HUES64 (cell line): ENCODE results near the gene C6orf118.

Source experiments
- H3K27ac ChIP-seq: 2 replicates; pipeline ENCODE4 v1.7.0; 2013; ENCODE audit warnings: low read depth, low read length, inconsistent platforms
- H3K27me3 ChIP-seq: 2 replicates; pipeline ENCODE4 v1.6.1; 2013; ENCODE audit warnings: mild to moderate bottlenecking, low read length; ENCODE audit not compliant: insufficient read depth
- H3K36me3 ChIP-seq: 2 replicates; pipeline ENCODE4 v1.6.1; 2013; ENCODE audit warnings: mild to moderate bottlenecking, low read length; ENCODE audit not compliant: insufficient read depth
- H3K4me1 ChIP-seq: 2 replicates; pipeline ENCODE4 v1.6.1; 2013; ENCODE audit warnings: mild to moderate bottlenecking, low read length, moderate library complexity; ENCODE audit not compliant: insufficient read depth
- H3K4me3 ChIP-seq: 2 replicates; pipeline ENCODE4 v1.5.1; 2013; ENCODE audit warnings: mild to moderate bottlenecking, low read length, moderate library complexity
- H3K9ac ChIP-seq: 2 replicates; pipeline ENCODE4 v1.6.1; 2013; ENCODE audit warnings: mild to moderate bottlenecking, low read depth, low read length
- H3K9me3 ChIP-seq: 2 replicates; pipeline ENCODE4 v1.6.1; 2013; ENCODE audit warnings: low read depth, low read length; ENCODE audit not compliant: insufficient read depth
- WGBS: fragments of 150-250, 120-280 bp; methylation state at CpG from one replicate; pipeline ENCODE4 v1.1.7; 2013; ENCODE audit warnings: missing lambda C conversion rate; 5-methylcytosine and 5-hydroxymethylcytosine counted together

Gene C6orf118

GRCh38 chr6:165298875-165299274, 10.5 kb downstream of the C6orf118 start:
- Histone ChIP-seq H3K27me3 (no peaks in the 10 kb centered on the region), H3K36me3 (no peaks in the 10 kb centered on the region), H3K9me3 (no peaks in the 10 kb centered on the region), H3K4me1 (no peaks in the 10 kb centered on the region), H3K4me3 (no peak overlapping the region), H3K27ac (no peak overlapping the region), H3K9ac (no peak overlapping the region)
- 91% methylated on average over 4 of the region's 5 CpGs for WGBS

- Histone ChIP-seq H3K27ac (no peak overlapping the region), H3K27me3 (no peaks in the 10 kb centered on the region), H3K9me3 (no peaks in the 10 kb centered on the region), H3K36me3 (no peaks in the 10 kb centered on the region), H3K4me3 (no peak overlapping the region), H3K4me1 (no peaks in the 10 kb centered on the region), H3K9ac (no peak overlapping the region)
- 85% methylated on average over 6 of the region's 6 CpGs for WGBS
Observed at GRCh38 chr6:165298402-165298801, 11.0 kb downstream of the C6orf118 start.

- no peaks in the 10 kb centered on the region for H3K4me1 ChIP-seq
- H3K27ac ChIP-seq, result no peak overlapping the region
- H3K9ac ChIP-seq, result no peak overlapping the region
- H3K4me3 ChIP-seq, result no peak overlapping the region
- 93% methylated on average over 6 of the region's 6 CpGs for WGBS
- H3K9me3 ChIP-seq, result no peaks in the 10 kb centered on the region
- H3K36me3 ChIP-seq, result no peaks in the 10 kb centered on the region
- no peaks in the 10 kb centered on the region for H3K27me3 ChIP-seq
Observed at GRCh38 chr6:165292657-165293056, 16.7 kb downstream of the C6orf118 start.

- Histone ChIP-seq H3K9ac (no peak overlapping the region), H3K4me3 (no peak overlapping the region), H3K27me3 (no peaks in the 10 kb centered on the region), H3K4me1 (no peaks in the 10 kb centered on the region), H3K36me3 (no peaks in the 10 kb centered on the region), H3K27ac (no peak overlapping the region), H3K9me3 (no peaks in the 10 kb centered on the region)
- 90% methylated on average over 3 of the region's 3 CpGs for WGBS
Observed at GRCh38 chr6:165274611-165275010, 34.8 kb downstream of the C6orf118 start.

- Histone ChIP-seq H3K27me3 (no peaks in the 10 kb centered on the region), H3K4me1 (no peaks in the 10 kb centered on the region; the same call in 1 of the 2 replicates), H3K27ac (no peak overlapping the region), H3K9me3 (no peaks in the 10 kb centered on the region), H3K36me3 (no peaks in the 10 kb centered on the region), H3K9ac (no peak overlapping the region), H3K4me3 (no peak overlapping the region)
- WGBS, result 88% methylated on average over 6 of the region's 6 CpGs
Observed at GRCh38 chr6:165272585-165272984, 36.8 kb downstream of the C6orf118 start.

- H3K27ac ChIP-seq, result no peak overlapping the region
- no peaks in the 10 kb centered on the region for H3K27me3 ChIP-seq
- no peak overlapping the region for H3K9ac ChIP-seq
- no peak overlapping the region for H3K4me3 ChIP-seq
- 70% methylated on average over 7 of the region's 7 CpGs for WGBS
- H3K9me3 ChIP-seq, result no peaks in the 10 kb centered on the region
- no peaks in the 10 kb centered on the region; the same call in 1 of the 2 replicates for H3K4me1 ChIP-seq
- no peaks in the 10 kb centered on the region for H3K36me3 ChIP-seq
Observed at GRCh38 chr6:165268987-165269386, 40.4 kb downstream of the C6orf118 start.

GRCh38 chr6:165266621-165267020, 42.8 kb downstream of the C6orf118 start:
- no peaks in the 10 kb centered on the region; the same call in 1 of the 2 replicates for H3K4me1 ChIP-seq
- WGBS, result 88% methylated on average over 1 of the region's 1 CpG
- no peaks in the 10 kb centered on the region for H3K9me3 ChIP-seq
- H3K36me3 ChIP-seq, result no peaks in the 10 kb centered on the region
- no peak overlapping the region for H3K9ac ChIP-seq
- H3K4me3 ChIP-seq, result no peak overlapping the region
- no peak overlapping the region for H3K27ac ChIP-seq
- H3K27me3 ChIP-seq, result no peaks in the 10 kb centered on the region

- 91% methylated on average over 5 of the region's 5 CpGs for WGBS
- H3K9ac ChIP-seq, result no peak overlapping the region
- H3K27me3 ChIP-seq, result no peaks in the 10 kb centered on the region
- H3K9me3 ChIP-seq, result no peaks in the 10 kb centered on the region
- H3K36me3 ChIP-seq, result no peaks in the 10 kb centered on the region
- H3K4me1 ChIP-seq, result no peaks in the 10 kb centered on the region; the same call in 1 of the 2 replicates
- no peak overlapping the region for H3K27ac ChIP-seq
- H3K4me3 ChIP-seq, result no peak overlapping the region
Observed at GRCh38 chr6:165266191-165266590, 43.2 kb downstream of the C6orf118 start.

- Histone ChIP-seq H3K9me3 (peaks cover 34% of the 10 kb centered on the region; the same call in 1 of the 2 replicates), H3K4me1 (no peaks in the 10 kb centered on the region), H3K4me3 (no peak overlapping the region), H3K27ac (no peak overlapping the region), H3K27me3 (no peaks in the 10 kb centered on the region), H3K9ac (no peak overlapping the region), H3K36me3 (no peaks in the 10 kb centered on the region)
- 100% methylated on average over 1 of the region's 2 CpGs for WGBS
Observed at GRCh38 chr6:165260462-165260861, 48.9 kb downstream of the C6orf118 start.

- Histone ChIP-seq H3K9ac (no peak overlapping the region), H3K36me3 (no peaks in the 10 kb centered on the region), H3K4me3 (no peak overlapping the region), H3K4me1 (peaks cover 4% of the 10 kb centered on the region; the same call in 1 of the 2 replicates), H3K27ac (no peak overlapping the region), H3K9me3 (no peaks in the 10 kb centered on the region), H3K27me3 (no peaks in the 10 kb centered on the region)
- WGBS, result 87% methylated on average over 3 of the region's 3 CpGs
Observed at GRCh38 chr6:165249808-165250207, 59.6 kb downstream of the C6orf118 start.

- Histone ChIP-seq H3K36me3 (no peaks in the 10 kb centered on the region), H3K27me3 (no peaks in the 10 kb centered on the region), H3K4me1 (peaks cover 10% of the 10 kb centered on the region; the same call in 1 of the 2 replicates), H3K9me3 (no peaks in the 10 kb centered on the region), H3K4me3 (no peak overlapping the region), H3K27ac (no peak overlapping the region), H3K9ac (no peak overlapping the region)
- WGBS, result 97% methylated on average over 1 of the region's 2 CpGs
Observed at GRCh38 chr6:165245701-165246100, 63.7 kb downstream of the C6orf118 start.

- Histone ChIP-seq H3K4me3 (no peak overlapping the region), H3K9me3 (no peaks in the 10 kb centered on the region), H3K4me1 (peaks cover 10% of the 10 kb centered on the region; the same call in 1 of the 2 replicates), H3K27ac (no peak overlapping the region), H3K9ac (no peak overlapping the region), H3K27me3 (no peaks in the 10 kb centered on the region), H3K36me3 (no peaks in the 10 kb centered on the region)
- WGBS, result 92% methylated on average over 4 of the region's 4 CpGs
Observed at GRCh38 chr6:165245287-165245686, 64.1 kb downstream of the C6orf118 start.
